Left lobe of liver (tissue), 2 donors: ENCODE data around the gene AOPEP. TPM values are rescaled to one million over a fixed set of nuclear protein-coding genes. Genes with fewer than 3 reads are reported as not detected.
"Not testable (repeated sequence)": the region's sequence is repeated elsewhere in the genome, so short reads cannot be mapped to it uniquely, and the experiment has no call there.

ENCODE experiments used
- ATAC-seq: fragments of 200-7000 bp; cut with Tn5 transposase; one replicate; pipeline ENCODE4 v1.9.1; 2020; ENCODE audit warnings: mild to moderate bottlenecking, moderate library complexity
- DNase-seq: peaks from one replicate; pipeline ENCODE4 v3.0.0-alpha.2; 2020; ENCODE audit warnings: low spot score
- total RNA-seq: library from RNA; stranded (reverse); gene quantifications from one replicate; pipeline ENCODE4 v1.2.1, GENCODE V29; 2021
- donor health status: DM: no; HTN: no; CAD: no; lungs with moderate emphysema.
- donor health status: DM: no; HTN: yes; CAD: no.

Gene AOPEP
- total RNA-seq, 1 donor from 2014 or later, result 75.5 TPM

DNA sequence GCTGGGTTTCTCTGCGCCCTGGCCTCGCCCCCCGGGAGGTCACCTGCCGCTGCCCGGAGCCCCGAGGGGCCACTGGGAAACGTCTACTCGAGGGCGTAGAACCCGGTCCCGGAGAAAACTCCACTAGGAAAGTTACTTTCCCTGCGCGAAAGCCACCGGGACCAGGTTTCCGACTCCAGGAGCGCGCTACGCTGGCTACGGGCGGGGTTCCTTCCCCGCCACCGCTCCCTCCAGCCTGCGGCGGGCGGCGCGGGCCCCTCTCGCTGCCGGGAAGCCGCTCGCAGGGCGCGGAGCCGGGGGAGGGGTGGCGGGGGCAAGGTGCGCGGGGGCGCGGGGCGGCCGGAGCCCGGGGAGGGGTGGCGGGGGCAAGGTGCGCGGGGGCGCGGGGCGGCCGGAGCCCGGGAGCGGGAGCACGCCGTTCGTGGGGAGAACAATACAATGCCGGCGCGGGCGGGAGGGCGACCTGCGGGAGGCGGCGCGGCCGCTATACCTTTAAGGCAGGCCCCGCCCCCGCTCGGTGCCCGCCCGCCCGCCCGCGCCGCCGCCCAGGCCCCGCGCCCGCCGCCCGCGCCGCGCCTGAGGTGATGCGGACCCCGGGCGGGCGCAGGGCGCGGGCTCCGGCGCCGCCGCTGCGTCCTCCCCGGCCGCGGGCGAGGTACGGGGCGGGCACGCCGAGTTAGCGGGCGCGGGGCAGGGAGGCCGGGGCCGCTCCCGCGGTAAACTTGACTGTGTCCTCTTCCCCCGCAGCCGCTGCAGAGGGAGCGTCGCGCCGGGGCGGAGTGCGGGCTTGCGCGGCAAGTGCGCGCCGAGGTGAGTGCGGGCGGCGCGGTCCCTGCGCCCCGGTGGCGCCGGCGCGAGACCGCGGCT, 278.1 kb downstream of the AOPEP start:
- ATAC-seq (peak; percentile 58), DNase-seq (peak; percentile 74)

DNA sequence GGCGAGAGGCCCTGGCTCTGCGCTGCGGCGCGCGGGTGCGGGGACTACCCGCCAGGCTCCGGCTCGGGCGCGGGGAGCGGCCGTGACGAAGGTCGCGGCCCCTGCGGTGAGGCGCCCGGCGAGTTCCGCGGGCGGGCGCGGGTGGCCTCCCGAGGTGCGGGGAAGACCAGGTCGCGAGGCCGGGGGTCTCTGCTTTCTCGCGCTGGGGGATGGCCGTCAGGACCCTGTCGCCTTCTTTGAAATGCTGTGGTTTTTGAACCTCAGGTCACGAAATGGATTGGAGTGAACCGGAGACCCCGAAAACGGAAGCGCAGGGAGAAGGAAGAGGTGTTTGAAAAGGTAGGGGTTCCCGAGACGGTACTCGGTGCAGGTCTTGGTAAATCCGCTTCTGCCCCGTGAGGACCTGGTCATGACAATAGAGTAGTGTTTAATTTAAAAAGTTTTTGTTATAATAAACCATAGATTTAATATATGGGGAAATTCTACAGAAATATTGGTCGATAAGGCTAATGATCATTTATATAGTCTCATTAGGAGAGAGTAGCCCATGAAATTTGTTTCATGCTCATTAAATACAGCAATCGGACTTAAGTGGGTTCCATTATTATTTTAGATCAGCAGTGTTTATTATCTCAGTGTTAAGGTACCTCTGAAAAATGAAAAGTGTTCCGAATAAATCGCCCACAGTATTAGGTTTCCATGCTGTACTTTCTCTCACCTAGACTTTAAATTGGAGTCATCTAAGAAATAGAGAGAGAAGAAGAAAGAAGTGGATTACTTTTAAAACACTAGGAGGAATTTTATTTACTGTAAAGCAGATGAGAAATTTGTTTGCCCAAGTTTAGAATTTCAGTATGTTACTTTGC, 279.0 kb downstream of the AOPEP start:
- DNase-seq (no peak), ATAC-seq (peak; percentile 10)

DNA sequence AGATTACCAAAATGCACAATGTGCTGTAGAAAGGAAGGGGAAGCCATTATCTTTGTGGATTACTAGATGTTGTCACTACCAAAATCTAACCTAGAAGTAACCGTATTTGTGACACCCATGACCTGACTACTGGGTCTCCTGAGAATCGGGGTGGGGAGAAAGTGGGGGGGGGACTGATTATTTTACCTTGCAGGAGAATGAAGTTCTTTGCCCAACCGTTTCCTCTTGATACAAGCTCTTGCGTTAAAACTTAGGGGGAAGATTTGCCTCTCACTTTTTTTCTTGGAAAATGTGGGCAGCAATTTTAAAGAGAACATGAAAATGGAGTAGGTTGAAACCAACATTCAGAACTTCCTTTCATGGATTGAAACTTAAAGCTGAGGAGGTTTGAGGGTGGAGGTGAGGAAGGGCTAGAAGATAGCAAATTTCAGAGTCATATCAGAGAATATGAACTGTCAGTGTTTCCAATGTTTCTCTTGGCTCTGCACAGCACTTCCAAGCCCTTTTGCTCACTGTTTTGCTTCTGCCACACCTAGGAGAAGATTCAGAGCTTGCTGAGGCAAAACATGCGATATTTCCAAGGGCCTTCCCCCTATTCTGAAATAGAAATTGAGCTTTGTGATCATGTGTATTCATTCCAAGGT, 280.8 kb downstream of the AOPEP start:
- ATAC-seq (peak; percentile 2), DNase-seq (no peak)

DNA sequence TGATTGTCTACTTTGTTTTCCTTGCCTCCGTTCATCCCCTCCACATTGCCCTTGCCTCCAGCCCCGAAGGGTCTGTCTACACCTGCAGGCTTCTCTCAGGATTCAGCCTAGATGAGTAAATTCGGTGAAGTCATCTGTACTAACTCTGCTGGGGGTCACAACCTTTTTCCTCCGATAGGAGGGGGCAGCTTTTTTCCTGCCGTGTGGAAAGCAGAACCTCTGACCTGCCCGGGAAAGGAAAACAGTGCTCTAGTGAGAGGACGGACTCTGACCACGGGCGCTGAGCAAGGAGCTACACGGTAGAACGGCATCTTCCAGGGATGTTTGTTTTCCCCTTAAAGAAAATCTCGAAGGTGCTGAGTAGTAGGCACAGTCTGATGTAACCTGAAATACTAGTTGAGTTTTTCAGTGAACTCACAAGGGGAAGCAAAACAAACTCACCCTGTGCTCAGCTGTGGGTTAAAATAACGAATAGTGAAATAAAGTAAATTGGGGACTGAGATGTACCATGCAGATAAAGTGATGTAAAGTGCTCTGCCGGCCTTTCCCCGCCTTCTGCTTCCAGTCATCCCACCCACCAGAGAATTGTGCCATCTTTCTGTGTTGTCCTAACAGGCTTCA, 281.8 kb downstream of the AOPEP start:
- ATAC-seq (peak; percentile 37), DNase-seq (no peak)

DNA sequence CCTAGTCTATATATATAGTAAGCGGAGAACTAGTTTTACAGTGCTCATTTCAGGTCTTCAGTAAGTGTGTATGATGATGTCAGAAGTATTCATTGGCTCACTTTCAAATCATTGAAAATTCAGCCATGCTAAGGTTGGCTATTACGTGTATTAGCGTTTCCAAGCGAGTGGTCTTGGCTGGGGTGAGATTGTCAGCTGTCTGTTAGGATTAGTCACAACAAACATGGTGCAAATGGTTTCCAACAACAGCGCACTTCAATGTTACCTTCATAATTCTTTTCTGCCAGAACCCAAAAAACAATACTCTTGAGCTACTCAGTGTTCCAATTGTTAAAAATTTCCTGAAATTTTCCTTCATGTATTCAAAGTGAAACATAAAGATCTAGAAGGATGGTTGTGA, 283.0 kb downstream of the AOPEP start:
- no peak for DNase-seq

DNA sequence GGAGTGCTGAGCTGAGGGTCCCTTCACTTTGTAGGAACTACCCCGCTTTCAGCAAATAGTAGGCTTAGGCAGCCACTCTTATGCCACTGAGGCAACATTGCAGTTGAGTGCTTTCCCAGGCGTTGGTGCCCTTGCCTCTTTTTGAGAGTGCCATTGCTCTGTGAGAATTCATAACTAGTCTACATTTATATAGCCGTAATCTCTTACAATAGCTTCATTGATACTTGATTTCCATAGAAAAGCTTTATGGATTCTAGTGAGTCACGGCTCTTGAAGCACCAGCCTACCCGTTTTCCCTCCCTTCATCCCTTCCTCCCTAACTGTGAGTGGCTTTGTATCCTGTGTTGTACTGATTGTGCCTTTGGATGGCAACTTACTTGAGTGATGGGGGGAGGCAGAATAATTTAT, 283.9 kb downstream of the AOPEP start:
- no peak for DNase-seq
- no peak for ATAC-seq

More for the DNA sequence above, 283.0 kb downstream of the AOPEP start:
- no peak for ATAC-seq

DNA sequence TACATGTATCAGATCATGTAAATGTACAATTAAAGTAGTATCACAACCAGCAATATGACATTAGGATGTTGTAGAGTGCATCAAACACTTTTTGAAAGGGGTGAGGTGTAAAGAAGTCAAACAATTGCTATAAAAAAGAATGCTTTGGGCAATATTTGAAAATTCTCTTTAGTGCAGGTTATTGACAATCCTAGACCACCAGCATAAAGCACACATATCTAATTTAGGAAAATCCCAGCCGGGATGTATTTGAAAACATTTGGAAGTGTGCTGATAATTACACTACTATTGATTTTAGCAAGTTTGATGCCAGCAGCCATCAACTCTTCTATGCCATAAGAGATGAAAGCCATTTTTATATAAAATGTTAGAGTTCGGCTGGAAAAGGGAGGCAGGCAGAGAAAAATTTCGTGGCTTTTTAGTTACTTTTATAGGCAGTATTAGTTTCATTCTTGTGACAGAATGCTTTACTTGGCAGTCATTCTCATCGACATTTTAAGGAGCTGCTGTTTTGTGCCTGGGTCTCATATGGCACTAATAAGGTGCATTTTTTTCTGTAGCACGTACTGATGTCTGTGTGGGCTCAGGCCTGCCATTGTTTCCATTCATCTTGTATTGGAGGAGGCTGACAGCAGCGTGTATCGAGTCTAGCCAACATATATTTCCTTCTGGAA, 285.7 kb downstream of the AOPEP start:
- ATAC-seq, result no peak
- no peak for DNase-seq

DNA sequence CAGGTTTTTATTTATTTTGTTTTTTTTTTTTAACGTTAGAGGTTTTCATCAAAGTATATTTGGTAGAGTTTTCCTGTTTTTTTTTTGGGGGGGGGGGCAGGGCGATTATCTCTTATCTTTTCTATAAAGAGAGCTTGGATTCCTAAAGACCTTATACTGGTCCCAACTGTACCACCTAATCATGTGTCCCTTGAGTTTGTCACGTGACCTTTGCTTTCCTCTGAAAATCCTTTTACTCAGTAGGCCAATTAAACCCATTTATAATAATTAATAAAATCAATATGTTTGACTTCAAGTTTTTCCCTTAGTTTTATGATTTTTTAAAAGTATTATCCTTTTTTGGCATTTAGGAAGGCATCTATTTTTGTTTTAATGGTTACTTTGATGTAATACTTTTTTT, 286.4 kb downstream of the AOPEP start:
- no peak for DNase-seq
- no peak for ATAC-seq

DNA sequence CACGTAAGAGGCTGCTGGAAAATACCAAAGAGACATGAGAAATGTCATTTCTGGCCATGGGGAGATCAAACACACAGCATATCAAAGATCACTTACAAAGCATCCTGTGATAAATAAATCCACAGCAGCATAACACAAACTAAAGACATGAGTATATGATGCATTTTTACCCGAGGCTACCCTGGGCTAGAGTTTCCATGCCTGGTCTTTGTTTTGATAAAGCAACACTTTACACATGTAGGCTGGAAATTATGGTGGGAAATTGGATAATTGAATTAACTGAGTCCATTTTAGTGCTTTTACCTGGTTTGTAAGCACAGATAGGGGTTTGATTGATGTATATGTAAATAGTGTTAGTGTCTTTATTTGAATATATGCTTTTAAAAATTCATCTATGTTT, 288.4 kb downstream of the AOPEP start:
- ATAC-seq (no peak), DNase-seq (no peak)

DNA sequence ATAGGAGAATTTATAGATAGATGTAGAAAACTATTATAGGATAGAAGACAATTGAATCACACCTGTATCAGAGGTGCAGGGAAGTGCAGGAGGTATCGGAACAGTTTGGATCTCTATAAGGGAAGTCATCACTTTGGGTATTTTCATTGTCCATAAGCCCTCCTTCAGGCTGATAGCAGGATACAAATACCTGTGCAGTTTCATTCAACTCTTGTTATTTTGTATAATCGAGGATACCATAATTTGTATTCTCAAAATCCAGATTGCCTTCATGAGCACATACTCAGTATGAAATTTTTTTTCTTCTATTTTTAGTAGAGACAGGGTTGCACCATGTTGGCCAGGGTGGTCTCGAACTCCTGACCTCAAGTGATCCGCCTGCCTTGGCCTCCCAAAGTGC, 289.1 kb downstream of the AOPEP start:
- ATAC-seq, result no peak

DNA sequence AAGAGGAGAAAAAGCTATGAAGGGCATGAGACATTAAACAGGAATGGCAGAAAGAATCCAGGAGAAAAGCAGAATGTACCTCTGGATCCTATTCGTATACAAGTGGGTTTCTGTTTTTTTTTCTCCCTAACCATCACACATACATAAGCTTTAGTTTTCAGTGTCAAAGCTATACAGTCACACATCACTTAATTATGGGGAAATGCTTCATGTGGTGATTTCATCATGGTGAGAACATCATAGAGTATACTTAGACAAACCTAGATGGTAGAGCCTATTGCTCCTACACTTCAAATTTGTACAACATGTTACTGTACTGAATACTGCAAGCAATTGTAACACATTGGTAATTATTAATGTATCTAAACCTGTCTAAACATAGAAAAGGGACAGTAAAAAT, 290.6 kb downstream of the AOPEP start:
- ATAC-seq (no peak), DNase-seq (no peak)

More for the DNA sequence above, 289.1 kb downstream of the AOPEP start:
- no peak for DNase-seq

DNA sequence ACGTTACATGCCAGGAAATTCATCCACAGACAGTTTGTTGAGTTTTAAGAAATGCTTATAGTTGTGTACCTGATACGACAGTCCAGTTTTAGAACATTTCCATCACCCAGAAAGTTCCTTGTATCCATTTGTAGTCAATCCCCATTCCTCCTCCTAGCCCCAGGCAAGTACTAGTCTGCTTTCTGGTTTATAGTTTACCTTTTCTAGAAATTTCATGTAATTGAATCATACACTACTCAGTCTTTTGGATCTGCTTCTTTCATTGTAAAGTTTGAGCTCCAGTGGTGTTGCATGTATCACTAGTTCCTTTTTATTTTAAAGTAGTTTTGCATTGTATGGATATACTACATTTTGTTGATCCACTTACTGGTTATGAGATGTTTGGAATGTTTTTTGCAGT, 291.2 kb downstream of the AOPEP start:
- DNase-seq (no peak), ATAC-seq (no peak)

DNA sequence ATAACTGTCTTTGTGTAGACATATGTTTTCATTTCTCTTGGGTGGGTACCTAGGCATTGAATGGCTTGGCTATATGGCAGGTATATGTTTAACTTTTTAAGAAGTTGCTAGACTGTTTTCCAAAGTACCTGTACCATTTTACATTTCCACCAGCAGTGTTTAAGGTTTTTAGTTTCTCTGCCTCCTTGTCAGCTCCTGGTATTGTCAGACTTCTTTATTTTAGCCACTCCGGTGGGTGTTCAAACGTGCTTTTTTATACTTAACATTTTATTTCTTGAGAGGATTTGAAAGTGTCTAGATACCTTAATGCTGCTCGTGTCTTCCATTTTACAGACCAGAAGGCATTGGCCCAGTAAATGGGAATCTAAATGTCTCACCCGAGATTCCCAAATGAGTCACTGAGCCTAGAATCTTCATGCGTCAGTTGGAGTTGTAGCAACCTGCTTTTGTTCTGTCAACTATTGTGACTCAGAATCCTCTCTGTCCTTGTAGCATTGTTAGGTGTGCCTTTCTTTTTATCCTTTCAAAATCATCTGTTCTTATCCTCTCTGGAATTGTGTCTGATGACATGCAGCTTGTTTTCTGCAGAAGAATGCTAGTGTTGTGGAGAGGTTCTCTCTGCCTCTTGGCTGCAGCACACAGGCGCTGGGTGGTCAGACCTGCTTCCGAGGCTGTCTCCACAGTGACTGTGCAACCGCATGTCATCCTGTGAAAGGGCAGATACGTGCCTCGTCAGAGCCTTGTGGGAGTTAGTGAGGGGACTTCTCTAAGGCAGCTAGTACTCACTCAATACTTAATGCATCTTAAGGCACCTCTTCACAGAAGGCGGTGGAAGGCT, 291.8 kb downstream of the AOPEP start:
- DNase-seq, result no peak
- peak; percentile 29 for ATAC-seq

DNA sequence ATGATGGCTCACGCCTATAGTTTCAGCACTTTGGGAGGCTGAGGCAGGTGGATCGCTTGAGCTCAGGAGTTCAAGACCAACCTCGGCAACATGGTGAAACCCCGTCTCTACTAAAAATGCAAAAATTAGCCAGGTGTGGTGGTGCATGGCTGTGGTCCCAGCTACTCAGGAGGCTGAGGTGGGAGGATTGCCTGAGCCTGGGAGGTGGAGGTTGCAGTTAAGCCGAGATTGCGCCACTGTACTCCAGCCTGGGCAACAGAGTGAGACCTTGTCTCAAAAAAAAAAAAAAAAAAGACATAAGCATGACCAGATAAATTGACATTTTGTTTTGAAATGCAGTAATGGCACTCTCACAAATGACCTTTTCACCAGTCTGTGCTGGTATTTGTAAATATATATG, 294.1 kb downstream of the AOPEP start:
- not testable (repeated sequence) for DNase-seq, ATAC-seq

DNA sequence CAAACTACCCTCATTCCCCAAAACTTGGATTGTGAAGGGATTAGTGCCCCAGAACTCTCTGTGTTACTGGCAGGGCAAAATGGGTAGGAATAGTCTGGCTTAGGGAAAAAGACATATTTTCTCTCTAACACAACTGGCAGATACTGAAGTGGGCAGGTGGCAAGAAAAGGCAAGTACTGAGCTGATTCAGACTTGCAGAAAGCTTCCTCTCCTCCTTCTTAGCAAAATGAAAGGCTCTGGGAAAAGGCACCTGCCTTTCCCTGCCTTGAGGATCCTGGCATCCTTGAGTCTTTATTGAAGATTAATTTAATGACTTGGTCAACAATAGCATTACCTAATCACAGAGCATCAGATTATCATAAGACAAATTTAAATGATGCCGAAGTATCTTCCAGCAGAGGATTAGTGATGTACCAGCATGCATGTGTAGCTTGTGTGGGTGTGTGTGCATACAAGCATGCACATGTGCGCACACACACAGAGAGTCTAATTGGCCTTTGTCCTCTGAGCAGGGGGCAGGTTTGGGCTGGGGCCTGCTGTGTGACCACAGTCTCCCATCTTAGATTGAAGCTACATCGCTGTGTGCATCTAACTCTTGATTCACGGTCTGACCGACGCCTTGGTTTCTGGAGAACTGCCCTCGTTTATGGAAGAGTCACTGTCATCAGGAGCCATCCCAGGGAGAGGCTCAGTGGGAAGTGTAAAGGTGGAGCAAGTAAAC, 294.8 kb downstream of the AOPEP start:
- ATAC-seq, result peak; percentile 22
- no peak for DNase-seq

DNA sequence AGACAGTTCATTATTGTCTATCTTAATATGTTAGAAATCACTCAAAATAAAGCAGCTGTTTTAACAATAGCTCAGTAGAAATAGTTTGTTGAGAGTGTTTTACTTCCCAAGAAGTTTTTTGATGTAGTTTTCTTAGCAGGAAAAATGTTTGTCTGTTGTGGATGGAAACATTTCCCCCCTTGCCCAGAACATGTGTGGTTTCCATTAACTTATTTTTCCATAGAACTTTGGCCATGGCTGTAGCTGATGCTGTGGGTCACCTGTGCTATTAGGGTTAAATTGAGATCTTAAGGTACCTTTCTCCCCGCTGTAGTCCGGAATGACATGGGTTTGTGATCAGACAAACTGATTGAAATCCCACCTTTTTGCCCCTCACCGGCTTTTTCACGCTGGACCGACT, 296.2 kb downstream of the AOPEP start:
- DNase-seq, result no peak

DNA sequence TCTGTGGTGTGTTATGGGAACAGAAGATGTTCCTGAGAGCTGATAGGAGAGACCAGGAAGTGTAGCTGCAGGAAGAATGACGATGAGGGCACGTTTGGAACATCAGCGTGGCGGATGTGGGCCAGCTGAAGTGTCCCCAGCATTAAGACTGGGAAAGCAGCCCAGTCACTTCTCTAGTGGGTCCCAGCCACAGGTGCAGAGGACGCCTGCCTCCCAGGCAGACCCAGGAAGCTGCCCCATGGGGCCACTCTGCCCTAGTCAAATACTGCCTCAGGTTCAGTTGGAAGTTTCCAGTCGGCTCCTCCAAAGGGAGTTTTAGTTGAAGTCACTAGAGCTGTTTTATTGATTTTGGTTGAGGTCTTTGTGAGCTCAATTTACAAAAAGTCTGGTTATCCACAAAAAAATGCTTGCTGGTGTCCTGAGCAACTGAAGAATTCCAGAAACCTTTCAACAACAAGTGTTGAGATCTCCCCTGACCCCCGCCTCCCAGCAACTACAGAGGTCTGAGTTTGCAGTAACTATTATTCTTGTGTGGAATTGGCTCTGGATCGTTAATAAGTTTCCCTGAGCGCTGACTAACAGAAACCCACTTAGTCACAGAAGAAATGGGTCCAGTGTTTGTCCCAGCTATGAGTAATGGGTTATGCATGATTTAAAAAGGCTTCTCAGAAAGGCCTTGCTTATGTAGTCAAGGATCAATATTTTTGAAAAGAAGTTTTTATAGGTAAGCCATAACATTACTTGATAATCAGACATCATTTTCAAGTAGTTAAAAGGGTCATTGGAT, 296.9 kb downstream of the AOPEP start:
- ATAC-seq, result peak; percentile 16
- DNase-seq, result no peak

More for the DNA sequence above, 296.2 kb downstream of the AOPEP start:
- ATAC-seq, result no peak

DNA sequence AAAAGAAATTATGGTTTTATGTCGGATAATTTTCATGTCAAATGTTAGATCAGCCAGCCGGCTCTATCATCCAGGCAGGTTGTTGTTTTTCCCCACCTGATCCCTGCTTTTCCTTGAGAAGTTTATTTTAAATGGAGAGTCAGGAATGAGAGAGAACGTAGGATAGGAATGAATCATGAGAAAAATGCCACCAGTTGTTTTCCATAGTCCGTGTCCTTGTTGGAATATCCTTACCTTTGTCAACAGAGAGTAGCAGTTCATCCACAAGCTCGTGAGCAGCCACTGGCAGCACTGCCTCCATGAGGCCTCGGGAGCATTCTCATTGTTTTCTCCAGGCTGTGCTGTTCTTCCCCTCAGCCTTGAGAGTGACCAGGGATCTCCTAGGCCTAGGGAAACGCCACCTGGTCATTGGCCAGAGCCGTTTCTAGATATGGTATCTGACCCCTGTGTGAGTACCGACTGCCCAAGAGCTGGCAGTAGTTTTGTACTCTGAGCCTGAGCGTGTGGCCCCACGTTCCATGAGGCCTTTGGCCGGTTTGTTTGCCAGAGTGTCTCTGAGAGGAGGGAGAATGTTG, 297.7 kb downstream of the AOPEP start:
- ATAC-seq, result peak; percentile 67
- DNase-seq, result peak; percentile 87
